GM18499 (cell line): ENCODE measurements around the gene ARHGEF2.

Experiments used
- ATAC-seq: cut with Tn5 transposase; IDR thresholded peaks from one replicate; pipeline ENCODE4 v1.9.1; 2021; ENCODE audit warnings: moderate number of reproducible peaks; ENCODE audit not compliant: insufficient read depth, unreplicated experiment

Gene ARHGEF2

GRCh38 chr1:155973723-155974122 lies 4.6 kb downstream of the ARHGEF2 start:
- ATAC-seq = no peak

DNA sequence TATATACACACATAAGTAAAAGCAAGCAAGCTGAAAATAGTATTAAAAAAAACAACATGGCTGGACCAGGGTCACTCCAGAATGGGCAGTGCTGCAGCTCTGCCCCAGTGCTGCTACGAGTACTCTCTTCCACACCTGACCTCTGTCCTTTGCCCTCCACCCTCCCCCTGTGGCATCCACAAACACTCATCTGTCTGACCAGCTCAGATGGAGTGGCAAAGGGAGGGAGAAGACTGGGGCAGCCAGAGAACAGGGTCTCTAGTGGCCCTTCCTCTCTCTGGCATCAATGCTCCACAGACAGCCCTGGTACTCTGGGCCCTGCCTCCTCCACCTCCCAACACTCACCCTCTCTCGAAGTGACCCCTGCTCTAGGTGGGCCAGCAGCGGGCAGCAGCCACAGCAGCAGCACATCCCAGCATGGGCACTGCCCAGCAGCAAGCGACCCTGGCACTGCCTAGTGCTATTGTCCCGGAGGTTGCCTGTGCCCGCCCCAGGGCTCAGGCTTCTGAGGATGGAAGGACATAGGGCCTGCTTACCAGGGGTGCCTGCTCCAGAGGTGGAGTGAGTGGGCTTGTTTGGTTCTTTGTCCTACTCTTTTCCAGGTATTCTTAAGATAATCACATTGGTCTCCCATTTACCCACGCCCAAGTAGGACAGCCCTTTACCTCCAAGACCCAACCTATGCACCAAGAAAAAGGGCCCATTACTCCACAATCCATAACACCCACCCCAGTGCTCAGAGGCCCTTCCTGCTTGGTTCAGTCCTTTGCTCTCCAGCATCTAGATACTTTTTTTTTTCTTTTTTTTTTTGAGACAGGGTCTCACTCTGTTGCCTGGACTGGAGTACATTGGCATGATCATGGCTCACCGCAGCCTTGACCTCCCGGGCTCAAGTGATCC lies 6.2 kb downstream of the ARHGEF2 start:
- no peak for ATAC-seq

DNA sequence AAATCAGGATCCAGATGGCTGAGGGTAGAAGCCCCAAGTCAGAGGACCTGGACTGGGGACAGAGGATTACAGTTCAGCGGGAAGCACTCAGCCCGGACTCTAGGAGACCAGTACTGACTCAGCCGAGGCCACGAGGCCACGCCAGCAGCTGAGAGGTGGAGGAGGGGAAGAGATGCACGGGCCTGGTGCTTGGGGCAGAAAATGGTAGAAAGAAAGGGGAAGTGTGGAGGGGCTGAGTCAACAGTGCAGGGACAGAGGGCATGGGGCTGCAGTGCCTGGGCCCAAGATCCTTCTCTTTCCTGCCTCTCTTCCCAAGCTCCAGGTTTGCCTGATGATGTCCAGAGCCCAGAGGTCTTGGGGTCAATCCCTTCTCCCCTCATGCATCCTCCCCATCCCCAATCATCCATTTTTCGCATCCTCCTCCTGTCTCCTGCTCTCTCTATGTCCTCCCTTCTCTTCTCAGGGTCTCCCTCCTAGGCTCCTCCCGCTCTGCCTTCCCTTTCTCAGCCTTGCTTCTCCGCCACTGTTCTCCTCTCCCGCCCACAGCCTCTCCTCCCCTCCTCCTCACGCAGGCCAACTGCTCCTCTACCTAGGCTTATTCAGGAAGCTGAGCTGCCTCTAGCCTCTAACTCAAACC lies 7.7 kb downstream of the ARHGEF2 start:
- no peak for ATAC-seq

GRCh38 chr1:155969377-155969791 lies 9.0 kb downstream of the ARHGEF2 start:
- no peak for ATAC-seq

DNA sequence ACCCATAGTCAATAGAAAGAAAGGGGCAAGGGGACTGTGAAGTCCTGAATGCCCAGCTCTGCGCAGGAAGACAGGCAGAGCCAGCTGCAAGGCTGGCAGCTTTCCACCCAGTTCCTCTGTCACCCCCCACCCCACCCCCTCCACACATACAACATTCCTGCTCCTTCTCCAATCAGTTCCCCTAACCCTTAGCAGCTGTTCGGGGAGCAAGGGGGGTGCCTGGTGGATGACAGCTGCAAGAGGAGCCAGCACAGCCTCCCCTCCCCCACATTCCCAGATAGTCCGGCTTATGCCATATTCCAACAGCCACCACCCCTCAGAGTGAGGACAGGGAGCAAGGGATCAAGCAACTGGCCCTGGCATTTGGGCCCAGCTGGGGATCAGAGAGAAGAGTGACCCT lies 9.7 kb downstream of the ARHGEF2 start:
- ATAC-seq = no peak

GRCh38 chr1:155968051-155968400 lies 10.3 kb downstream of the ARHGEF2 start:
- no peak for ATAC-seq

DNA sequence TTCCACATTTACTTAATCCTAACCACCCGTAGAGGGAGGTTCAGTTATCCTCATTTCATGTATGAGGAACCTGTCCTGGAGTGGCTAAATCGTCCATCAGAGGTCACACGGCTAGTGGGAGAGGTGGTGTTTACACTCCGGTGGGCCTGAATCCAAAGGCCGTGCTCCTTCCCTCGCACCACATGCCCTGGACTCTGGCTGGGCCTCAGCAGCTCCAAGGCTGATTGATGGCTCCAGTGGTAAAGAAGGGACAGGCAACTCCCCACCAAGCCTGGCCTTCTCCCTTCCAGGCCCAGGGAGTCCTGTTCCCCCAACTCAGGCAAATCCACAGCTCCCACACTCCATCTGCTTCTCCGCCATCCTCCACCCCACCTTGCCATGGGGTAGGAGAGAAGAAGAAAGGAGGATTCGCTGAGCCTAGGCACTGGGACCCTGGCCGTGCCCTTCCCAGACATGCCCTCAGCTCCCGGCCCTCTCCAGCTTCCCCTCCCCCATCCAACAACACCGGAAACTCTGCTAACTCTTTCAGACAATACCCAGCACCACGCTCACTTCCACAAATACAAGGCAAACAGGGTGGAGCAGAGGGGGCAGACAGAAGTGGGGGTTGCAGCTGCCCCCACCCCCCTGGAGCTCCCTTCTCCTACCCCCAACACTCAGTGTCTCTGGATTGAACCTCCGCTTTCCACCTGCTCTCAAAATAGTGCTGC lies 10.9 kb downstream of the ARHGEF2 start:
- ATAC-seq = no peak

DNA sequence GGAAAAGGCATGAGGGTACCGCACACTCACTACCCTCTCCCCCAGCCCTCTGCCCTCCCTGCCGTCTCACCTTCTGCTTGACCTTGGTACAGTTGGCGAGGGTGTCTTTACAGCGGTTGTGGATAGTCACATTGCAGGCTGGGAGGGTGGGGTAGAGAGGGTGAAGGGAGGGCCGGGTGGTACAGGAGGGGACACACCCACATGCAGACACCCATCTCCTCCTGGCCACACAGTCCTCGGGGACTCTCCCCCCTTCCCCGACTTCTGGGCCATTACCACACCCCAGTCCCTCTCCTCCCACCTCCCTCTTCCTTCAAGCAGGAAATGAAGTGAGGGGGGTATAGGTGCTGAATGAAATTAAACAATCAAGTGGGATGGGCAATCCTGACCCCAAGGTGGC lies 11.6 kb downstream of the ARHGEF2 start:
- no peak for ATAC-seq

GRCh38 chr1:155966135-155966534 lies 12.2 kb downstream of the ARHGEF2 start:
- no peak for ATAC-seq

GRCh38 chr1:155964193-155964592 lies 14.2 kb downstream of the ARHGEF2 start:
- no peak for ATAC-seq

- no peak for ATAC-seq
Observed at GRCh38 chr1:155962599-155963211, 15.6 kb downstream of the ARHGEF2 start.

DNA sequence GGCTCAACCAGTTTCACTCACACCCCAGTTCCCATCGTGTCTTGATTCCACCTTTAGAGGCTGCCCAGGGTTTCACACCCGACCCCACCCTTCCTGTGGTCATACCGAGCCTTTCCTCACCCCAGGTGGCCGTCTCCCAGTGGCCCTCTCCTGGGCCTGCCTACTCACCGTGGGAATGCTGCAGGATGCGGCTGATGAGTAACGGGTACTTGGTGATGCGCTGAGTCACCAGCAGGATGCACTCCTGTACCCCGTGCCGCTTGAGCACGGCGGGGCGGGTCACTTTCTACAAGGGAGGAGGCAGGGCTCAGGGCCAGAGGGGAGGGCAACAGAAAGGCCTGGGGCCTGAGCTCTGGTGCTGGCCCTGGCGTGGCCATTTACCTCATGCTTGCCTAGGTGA lies 16.4 kb downstream of the ARHGEF2 start:
- ATAC-seq = no peak

GRCh38 chr1:155960081-155960745 lies 18.1 kb downstream of the ARHGEF2 start:
- ATAC-seq = no peak

GRCh38 chr1:155957411-155957915 lies 20.9 kb downstream of the ARHGEF2 start:
- no peak for ATAC-seq

DNA sequence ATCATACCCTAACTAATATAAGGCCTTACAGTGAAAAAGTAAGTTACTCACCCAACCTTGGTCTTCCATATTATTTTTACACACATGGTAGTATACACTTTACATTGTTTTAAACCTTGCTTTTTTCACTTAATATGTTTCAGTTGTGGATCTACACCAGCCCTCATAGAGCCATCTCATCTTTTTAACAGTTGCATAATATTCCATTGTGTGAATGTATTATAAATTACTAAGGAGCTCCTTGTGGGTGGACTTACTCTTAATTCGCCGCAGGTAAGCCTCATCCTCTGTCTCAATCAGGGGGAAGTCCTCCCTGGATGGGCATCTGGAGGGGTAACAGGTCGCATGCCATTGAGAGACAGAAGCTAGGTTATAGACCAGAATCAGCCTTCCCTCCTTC lies 23.7 kb downstream of the ARHGEF2 start:
- ATAC-seq = no peak

DNA sequence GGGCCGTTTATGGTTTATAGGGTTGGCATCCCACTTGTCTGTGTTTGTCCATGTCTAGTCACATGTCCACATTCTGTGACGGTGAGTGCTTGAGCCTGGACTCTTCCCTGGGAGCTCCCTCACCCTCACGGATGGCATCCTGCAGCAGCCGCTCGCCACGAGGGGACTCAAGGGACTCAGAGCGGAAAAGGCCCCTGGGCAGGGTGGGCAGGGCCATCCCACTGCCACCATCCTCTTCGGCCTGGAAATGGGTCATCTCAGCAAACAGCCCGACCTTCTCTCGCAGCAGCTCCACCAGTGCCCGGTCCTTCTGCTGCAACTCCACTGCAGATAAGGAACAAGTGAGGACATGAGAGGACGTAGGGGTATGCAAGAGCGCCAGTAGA lies 25.8 kb downstream of the ARHGEF2 start:
- ATAC-seq = no peak

DNA sequence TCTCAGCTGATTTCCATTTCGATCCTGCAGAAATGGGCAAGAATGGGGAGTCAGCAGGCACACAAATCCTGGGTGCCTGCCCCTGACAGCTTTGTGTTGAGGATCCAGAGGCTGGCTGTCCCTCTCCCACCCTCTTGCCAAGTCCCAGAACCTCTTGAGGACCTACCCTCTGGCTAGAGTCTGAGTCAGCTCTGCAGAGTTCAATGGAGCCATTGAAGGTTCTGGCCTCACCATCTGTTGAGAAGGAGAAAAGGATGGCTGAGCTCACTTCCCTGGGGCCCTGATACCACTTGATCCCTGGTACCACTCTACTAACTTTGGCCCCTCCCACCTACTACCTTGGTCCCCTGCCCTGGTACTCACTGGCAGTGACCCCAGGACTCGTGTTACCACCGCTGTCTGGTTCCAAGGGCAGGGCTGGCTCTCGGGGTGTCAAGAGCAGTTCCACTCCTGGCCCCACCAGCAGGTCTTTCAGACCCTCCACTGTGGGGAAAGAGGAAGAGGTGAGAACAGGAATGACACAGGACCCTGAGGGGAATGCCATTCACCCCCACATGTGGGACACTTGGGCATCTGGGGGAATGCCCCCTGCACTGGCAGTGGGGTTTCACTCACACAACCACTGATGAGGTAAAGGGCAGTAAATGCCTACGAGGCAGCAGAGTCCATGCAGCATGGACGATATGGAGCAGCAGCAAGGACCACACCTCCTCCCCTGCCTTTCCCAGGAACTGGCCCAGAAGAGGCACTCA lies 26.4 kb downstream of the ARHGEF2 start:
- no peak for ATAC-seq

DNA sequence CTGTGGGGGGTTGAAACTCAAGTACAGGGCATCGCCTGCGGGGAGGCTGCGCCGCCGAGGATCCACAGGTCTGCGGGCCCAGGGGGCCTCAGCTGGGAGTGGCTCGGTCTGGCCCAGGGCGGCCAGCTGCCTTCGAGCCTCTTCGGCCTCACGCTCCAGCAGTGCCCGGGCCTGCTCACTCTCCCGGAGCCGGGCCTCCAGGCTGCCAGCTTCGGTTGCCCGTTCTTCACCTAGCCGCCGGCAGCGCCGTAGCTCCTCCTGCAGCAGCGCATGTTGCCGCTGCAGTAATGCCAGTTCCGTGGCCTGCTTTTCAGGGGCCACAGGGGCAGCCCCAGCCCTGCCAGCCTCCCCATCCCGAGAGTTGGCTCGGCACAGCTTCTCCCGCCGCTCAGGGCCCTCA lies 27.5 kb downstream of the ARHGEF2 start:
- ATAC-seq = no peak

- ATAC-seq = no peak
Observed at GRCh38 chr1:155947741-155948140, 30.6 kb downstream of the ARHGEF2 start.
